GM23338 (cell line): ENCODE results near the gene CXCL12. TPM values are rescaled to one million over a fixed set of nuclear protein-coding genes. Genes with fewer than 3 reads are reported as not detected.

Source experiments
- ATAC-seq: fragments of 200-7000 bp; cut with Tn5 transposase; 3 replicates; pipeline ENCODE4 v1.9.1; 2020
- DNase-seq: peaks from one replicate; pipeline ENCODE4 v3.0.0-alpha.2; 2015; ENCODE audit warnings: low spot score
- H2AFZ ChIP-seq: fragments of 200-600 bp; sonication (generic); 2 replicates; pipeline ENCODE4 v1.8.0; 2016; ENCODE audit warnings: antibody characterized with exemption, mild to moderate bottlenecking, moderate library complexity
- H3F3A ChIP-seq: fragments of 200-600 bp; sonication (generic); replicated peaks from 2 replicates; pipeline ENCODE4 v1.8.0; 2017; ENCODE audit warnings: antibody characterized with exemption, mixed run types, low read depth
- H3K27ac ChIP-seq: fragments of 200-600 bp; sonication (generic); 2 replicates; pipeline ENCODE4 v1.6.1; 2016; ENCODE audit warnings: low read depth
- H3K27me3 ChIP-seq: fragments of 200-600 bp; sonication (generic); 2 replicates; pipeline ENCODE4 v1.8.0; 2016; ENCODE audit warnings: mild to moderate bottlenecking, mixed run types, moderate library complexity; ENCODE audit not compliant: insufficient read depth
- H3K36me3 ChIP-seq: fragments of 200-600 bp; sonication (generic); 2 replicates; pipeline ENCODE4 v1.8.0; 2016; ENCODE audit warnings: mild to moderate bottlenecking; ENCODE audit not compliant: insufficient read depth
- H3K4me1 ChIP-seq: fragments of 200-600 bp; sonication (generic); 2 replicates; pipeline ENCODE4 v1.8.0; 2016; ENCODE audit warnings: mild to moderate bottlenecking, moderate library complexity; ENCODE audit not compliant: insufficient read depth
- H3K4me2 ChIP-seq: fragments of 200-600 bp; sonication (generic); 2 replicates; pipeline ENCODE4 v1.7.1; 2017; ENCODE audit warnings: mixed run types
- H3K4me3 ChIP-seq: fragments of 200-600 bp; sonication (generic); 2 replicates; pipeline ENCODE4 v1.6.1; 2016; ENCODE audit warnings: mixed run types
- H3K79me2 ChIP-seq: fragments of 200-600 bp; sonication (generic); replicated peaks from 2 replicates; pipeline ENCODE4 v1.8.0; 2017; ENCODE audit warnings: mild to moderate bottlenecking; ENCODE audit not compliant: insufficient read depth
- H3K9me2 ChIP-seq: fragments of 200-600 bp; sonication (generic); 2 replicates; pipeline ENCODE4 v1.8.0; 2017; ENCODE audit not compliant: insufficient read depth
- H4K20me1 ChIP-seq: fragments of 200-600 bp; sonication (generic); replicated peaks from 2 replicates; pipeline ENCODE4 v1.8.0; 2017; ENCODE audit warnings: mild to moderate bottlenecking; ENCODE audit not compliant: insufficient read depth
- H3K27ac Mint-ChIP-seq: 2 replicates; pipeline ENCODE4 v1.8.0; 2020; ENCODE audit warnings: inconsistent platforms, mild to moderate bottlenecking, moderate library complexity, mixed read lengths
- H3K27me3 Mint-ChIP-seq: 3 replicates; pipeline ENCODE4 v1.8.0; 2022; ENCODE audit warnings: low read depth, mild to moderate bottlenecking, moderate library complexity, mixed read lengths, inconsistent platforms; ENCODE audit not compliant: insufficient read depth, poor library complexity
- H3K36me3 Mint-ChIP-seq: 3 replicates; pipeline ENCODE4 v1.8.0; 2021; ENCODE audit warnings: low read depth, mild to moderate bottlenecking, inconsistent platforms, moderate library complexity, mixed read lengths
- H3K4me1 Mint-ChIP-seq: 3 replicates; pipeline ENCODE4 v1.8.0; 2020; ENCODE audit warnings: mild to moderate bottlenecking, inconsistent platforms, mixed read lengths
- H3K4me3 Mint-ChIP-seq: 3 replicates; pipeline ENCODE4 v1.8.0; 2021; ENCODE audit warnings: moderate library complexity, mild to moderate bottlenecking, inconsistent platforms, mixed read lengths
- H3K9me3 Mint-ChIP-seq: 3 replicates; pipeline ENCODE4 v1.8.0; 2020; ENCODE audit warnings: moderate library complexity, mild to moderate bottlenecking, inconsistent platforms, mixed read lengths
- CREB1 ChIP-seq: fragments of 250-450 bp; sonication (Bioruptor Pico); IDR thresholded peaks from 2 replicates; pipeline ENCODE4 v1.5.0; 2020; ENCODE audit warnings: low read depth, mild to moderate bottlenecking, moderate library complexity
- CTCF ChIP-seq, 2 experiments: fragments of 200-600 bp in 1 of 2; sonication (generic) in 1 of 2; conservative IDR thresholded peaks; 2 replicates each; pipeline versions ENCODE4 v1.5.1 to v1.6.1; 2016 to 2017; ENCODE audit warnings: antibody characterized with exemption in 2 of 2, low read depth in 2 of 2, mild to moderate bottlenecking in 2 of 2, moderate library complexity in 1 of 2
- ETS1 ChIP-seq: IDR thresholded peaks from 2 replicates; pipeline ENCODE4 v1.6.1; 2016; ENCODE audit warnings: antibody characterized with exemption
- EZH2 ChIP-seq: fragments of 200-600 bp; sonication (generic); IDR thresholded peaks from one replicate; pipeline ENCODE4 v1.8.0; 2017; ENCODE audit warnings: antibody characterized with exemption, mild to moderate bottlenecking, low read depth; ENCODE audit not compliant: unreplicated experiment
- EZH2phosphoT487 ChIP-seq: fragments of 200-600 bp; sonication (generic); IDR thresholded peaks from one replicate; pipeline ENCODE4 v1.8.1; 2018; ENCODE audit warnings: antibody characterized with exemption; ENCODE audit not compliant: unreplicated experiment
- JUNB ChIP-seq: IDR thresholded peaks from one replicate; pipeline ENCODE4 v1.6.1; 2016; ENCODE audit warnings: antibody characterized with exemption; ENCODE audit not compliant: unreplicated experiment
- NANOG ChIP-seq: IDR thresholded peaks from 2 replicates; pipeline ENCODE4 v1.6.1; 2016; ENCODE audit warnings: antibody characterized with exemption, borderline replicate concordance
- POLR2AphosphoS5 ChIP-seq: IDR thresholded peaks from 2 replicates; pipeline ENCODE4 v1.6.1; 2016; ENCODE audit warnings: antibody characterized with exemption, low read depth
- STAT1 ChIP-seq: IDR thresholded peaks from one replicate; pipeline ENCODE4 v1.6.1; 2016; ENCODE audit warnings: antibody characterized with exemption; ENCODE audit not compliant: unreplicated experiment
- ZNF114 ChIP-seq: fragments of 250-450 bp; sonication (Bioruptor Pico); IDR thresholded peaks from 2 replicates; pipeline ENCODE4 v1.5.0; 2020; ENCODE audit warnings: mild to moderate bottlenecking, moderate library complexity
- ZNF331 ChIP-seq: fragments of 250-450 bp; sonication (Bioruptor Pico); IDR thresholded peaks from 2 replicates; pipeline ENCODE4 v1.5.0; 2020; ENCODE audit warnings: low read depth, mild to moderate bottlenecking, moderate library complexity
- polyA plus RNA-seq: library from polyadenylated mRNA; unstranded; fragments of >200 nt; fragmentation: Nextera tagmentation; extraction: Ambion mirVana; gene quantifications from 2 replicates; pipeline ENCODE4 v1.2.1, GENCODE V29; 2016
- total RNA-seq: library from RNA; depleted of rRNA; stranded (reverse); fragments of >200 nt; shearing (Covaris generic); gene quantifications from 2 replicates; pipeline ENCODE4 v1.2.3, GENCODE V29; 2014
- TF ChIP-seq, protein P1 (sequence below): IDR thresholded peaks from one replicate; pipeline ENCODE4 v1.6.1; 2018; ENCODE audit warnings: antibody characterized with exemption; ENCODE audit not compliant: unreplicated experiment
- TF ChIP-seq, protein P2 (sequence below): fragments of 250-450 bp; sonication (Bioruptor Pico); IDR thresholded peaks from 2 replicates; pipeline ENCODE4 v1.5.0; 2020; ENCODE audit warnings: mild to moderate bottlenecking, moderate library complexity

The CXCL12 gene
- total and polyA plus RNA-seq, 2 experiments from 2014 or later, result 53.8 to 58.5 TPM

DNA sequence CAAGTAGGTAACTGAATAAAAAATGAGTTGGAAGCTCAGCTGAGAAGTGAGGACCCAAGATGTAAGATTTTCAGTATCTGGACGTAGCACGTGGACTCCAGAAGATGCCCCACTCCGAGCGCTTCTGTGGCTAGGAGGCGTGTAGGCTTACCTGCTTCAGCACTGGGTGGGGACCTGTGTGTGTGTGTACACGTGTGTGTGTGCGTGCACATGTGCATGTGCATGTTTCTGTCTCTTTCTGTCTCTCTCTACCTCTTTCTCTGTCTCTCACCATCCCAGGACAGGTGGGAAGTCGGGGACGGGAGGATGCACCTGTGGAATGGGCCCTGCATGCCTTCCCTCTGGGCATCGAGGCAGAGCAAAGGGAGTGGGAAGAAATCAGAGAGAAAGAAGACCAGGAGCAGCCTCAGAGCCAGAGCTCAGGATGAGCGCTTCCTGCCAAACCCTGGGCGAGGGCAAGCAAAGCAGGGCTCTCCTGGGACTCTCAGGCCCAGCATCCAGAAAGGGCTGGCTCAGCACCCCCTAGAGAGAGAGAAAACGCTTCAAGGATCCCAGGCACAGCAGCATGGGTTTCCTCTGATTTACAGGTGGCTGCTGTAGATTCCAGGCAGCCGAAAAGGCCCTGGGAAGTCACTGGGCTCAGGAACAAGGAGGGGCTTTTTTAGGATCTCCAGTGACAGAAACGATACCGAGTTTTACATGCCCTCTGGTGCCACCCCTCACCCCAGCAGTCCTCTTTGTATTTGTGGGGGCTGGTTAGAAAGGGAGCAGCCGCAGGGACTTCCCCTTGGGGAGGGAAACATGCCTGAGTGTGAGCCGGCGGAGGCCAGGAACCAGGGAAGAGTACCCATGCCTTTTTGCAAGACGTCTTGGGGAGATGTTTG is 28.5 kb downstream of the CXCL12 start:
- Mint-ChIP-seq H3K9me3 (no peaks in the 10 kb centered on the region; the same call in 2 of the 3 replicates), H3K36me3 (peaks cover 8% of the 10 kb centered on the region; the same call in 2 of the 3 replicates), H3K4me3 (no peak overlapping the region), H3K4me1 (peaks cover 48% of the 10 kb centered on the region), H3K27ac (peak overlapping the region; percentile 9; the same call in 1 of the 2 replicates), H3K27me3 (peaks cover 11% of the 10 kb centered on the region)
- no peak overlapping the region for H3K4me3 ChIP-seq
- no peak overlapping the region for H2AFZ ChIP-seq
- H3K4me1 ChIP-seq, result peaks cover 18% of the 10 kb centered on the region
- ATAC-seq (peak; percentile 74), DNase-seq (no peak)
- H3K27ac ChIP-seq, result no peak overlapping the region
- H3K27me3 ChIP-seq, result no peaks in the 10 kb centered on the region
- no peak overlapping the region for H3K4me2 ChIP-seq
- H3K79me2 ChIP-seq, result no peaks in the 10 kb centered on the region
- no peaks in the 10 kb centered on the region for H3F3A ChIP-seq
- H3K36me3 ChIP-seq, result no peaks in the 10 kb centered on the region
- H4K20me1 ChIP-seq, result no peaks in the 10 kb centered on the region
- TF ChIP-seq ETS1, result no peak
- TF ChIP-seq POLR2AphosphoS5, result no peak
- no peak for TF ChIP-seq ZNF114 (CRISPR knock-in tag)
- TF ChIP-seq NANOG, result no peak
- TF ChIP-seq, protein P1, sequence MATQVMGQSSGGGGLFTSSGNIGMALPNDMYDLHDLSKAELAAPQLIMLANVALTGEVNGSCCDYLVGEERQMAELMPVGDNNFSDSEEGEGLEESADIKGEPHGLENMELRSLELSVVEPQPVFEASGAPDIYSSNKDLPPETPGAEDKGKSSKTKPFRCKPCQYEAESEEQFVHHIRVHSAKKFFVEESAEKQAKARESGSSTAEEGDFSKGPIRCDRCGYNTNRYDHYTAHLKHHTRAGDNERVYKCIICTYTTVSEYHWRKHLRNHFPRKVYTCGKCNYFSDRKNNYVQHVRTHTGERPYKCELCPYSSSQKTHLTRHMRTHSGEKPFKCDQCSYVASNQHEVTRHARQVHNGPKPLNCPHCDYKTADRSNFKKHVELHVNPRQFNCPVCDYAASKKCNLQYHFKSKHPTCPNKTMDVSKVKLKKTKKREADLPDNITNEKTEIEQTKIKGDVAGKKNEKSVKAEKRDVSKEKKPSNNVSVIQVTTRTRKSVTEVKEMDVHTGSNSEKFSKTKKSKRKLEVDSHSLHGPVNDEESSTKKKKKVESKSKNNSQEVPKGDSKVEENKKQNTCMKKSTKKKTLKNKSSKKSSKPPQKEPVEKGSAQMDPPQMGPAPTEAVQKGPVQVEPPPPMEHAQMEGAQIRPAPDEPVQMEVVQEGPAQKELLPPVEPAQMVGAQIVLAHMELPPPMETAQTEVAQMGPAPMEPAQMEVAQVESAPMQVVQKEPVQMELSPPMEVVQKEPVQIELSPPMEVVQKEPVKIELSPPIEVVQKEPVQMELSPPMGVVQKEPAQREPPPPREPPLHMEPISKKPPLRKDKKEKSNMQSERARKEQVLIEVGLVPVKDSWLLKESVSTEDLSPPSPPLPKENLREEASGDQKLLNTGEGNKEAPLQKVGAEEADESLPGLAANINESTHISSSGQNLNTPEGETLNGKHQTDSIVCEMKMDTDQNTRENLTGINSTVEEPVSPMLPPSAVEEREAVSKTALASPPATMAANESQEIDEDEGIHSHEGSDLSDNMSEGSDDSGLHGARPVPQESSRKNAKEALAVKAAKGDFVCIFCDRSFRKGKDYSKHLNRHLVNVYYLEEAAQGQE, result no peak
- no peak for TF ChIP-seq CREB1 (CRISPR knock-in tag)
- TF ChIP-seq EZH2phosphoT487, result no peak
- no peak for TF ChIP-seq EZH2
- no peak for TF ChIP-seq ZNF331 (CRISPR knock-in tag)
- no peak for TF ChIP-seq CTCF (conservative IDR thresholded peaks at IDR 0.05; ENCODE audit: low read depth in 2 of 2)
- no peak for TF ChIP-seq STAT1
- TF ChIP-seq, protein P2, sequence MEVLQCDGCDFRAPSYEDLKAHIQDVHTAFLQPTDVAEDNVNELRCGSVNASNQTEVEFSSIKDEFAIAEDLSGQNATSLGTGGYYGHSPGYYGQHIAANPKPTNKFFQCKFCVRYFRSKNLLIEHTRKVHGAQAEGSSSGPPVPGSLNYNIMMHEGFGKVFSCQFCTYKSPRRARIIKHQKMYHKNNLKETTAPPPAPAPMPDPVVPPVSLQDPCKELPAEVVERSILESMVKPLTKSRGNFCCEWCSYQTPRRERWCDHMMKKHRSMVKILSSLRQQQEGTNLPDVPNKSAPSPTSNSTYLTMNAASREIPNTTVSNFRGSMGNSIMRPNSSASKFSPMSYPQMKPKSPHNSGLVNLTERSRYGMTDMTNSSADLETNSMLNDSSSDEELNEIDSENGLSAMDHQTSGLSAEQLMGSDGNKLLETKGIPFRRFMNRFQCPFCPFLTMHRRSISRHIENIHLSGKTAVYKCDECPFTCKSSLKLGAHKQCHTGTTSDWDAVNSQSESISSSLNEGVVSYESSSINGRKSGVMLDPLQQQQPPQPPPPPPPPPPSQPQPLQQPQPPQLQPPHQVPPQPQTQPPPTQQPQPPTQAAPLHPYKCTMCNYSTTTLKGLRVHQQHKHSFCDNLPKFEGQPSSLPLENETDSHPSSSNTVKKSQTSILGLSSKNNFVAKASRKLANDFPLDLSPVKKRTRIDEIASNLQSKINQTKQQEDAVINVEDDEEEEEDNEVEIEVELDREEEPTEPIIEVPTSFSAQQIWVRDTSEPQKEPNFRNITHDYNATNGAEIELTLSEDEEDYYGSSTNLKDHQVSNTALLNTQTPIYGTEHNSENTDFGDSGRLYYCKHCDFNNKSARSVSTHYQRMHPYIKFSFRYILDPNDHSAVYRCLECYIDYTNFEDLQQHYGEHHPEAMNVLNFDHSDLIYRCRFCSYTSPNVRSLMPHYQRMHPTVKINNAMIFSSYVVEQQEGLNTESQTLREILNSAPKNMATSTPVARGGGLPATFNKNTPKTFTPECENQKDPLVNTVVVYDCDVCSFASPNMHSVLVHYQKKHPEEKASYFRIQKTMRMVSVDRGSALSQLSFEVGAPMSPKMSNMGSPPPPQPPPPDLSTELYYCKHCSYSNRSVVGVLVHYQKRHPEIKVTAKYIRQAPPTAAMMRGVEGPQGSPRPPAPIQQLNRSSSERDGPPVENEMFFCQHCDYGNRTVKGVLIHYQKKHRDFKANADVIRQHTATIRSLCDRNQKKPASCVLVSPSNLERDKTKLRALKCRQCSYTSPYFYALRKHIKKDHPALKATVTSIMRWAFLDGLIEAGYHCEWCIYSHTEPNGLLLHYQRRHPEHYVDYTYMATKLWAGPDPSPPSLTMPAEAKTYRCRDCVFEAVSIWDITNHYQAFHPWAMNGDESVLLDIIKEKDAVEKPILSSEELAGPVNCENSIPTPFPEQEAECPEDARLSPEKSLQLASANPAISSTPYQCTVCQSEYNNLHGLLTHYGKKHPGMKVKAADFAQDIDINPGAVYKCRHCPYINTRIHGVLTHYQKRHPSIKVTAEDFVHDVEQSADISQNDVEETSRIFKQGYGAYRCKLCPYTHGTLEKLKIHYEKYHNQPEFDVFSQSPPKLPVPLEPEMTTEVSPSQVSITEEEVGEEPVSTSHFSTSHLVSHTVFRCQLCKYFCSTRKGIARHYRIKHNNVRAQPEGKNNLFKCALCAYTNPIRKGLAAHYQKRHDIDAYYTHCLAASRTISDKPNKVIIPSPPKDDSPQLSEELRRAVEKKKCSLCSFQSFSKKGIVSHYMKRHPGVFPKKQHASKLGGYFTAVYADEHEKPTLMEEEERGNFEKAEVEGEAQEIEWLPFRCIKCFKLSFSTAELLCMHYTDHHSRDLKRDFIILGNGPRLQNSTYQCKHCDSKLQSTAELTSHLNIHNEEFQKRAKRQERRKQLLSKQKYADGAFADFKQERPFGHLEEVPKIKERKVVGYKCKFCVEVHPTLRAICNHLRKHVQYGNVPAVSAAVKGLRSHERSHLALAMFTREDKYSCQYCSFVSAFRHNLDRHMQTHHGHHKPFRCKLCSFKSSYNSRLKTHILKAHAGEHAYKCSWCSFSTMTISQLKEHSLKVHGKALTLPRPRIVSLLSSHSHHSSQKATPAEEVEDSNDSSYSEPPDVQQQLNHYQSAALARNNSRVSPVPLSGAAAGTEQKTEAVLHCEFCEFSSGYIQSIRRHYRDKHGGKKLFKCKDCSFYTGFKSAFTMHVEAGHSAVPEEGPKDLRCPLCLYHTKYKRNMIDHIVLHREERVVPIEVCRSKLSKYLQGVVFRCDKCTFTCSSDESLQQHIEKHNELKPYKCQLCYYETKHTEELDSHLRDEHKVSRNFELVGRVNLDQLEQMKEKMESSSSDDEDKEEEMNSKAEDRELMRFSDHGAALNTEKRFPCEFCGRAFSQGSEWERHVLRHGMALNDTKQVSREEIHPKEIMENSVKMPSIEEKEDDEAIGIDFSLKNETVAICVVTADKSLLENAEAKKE, result no peak
- no peak for TF ChIP-seq JUNB
- peaks cover 6% of the 10 kb centered on the region; the same call in 1 of the 2 replicates for H3K9me2 ChIP-seq
